Measurements from ENCODE around the gene SLAMF7.

GRCh38 chr1:160721473-160721872 is 17.6 kb upstream of the SLAMF7 start:
- TF ChIP-seq CTCF (IDR thresholded peaks at IDR 0.05; ENCODE audit: low read depth, low read length, missing input control) = no peak
- no peak for TF ChIP-seq MAX (IDR thresholded peaks at IDR 0.05)
- no peak for TF ChIP-seq REST (IDR thresholded peaks at IDR 0.05)
- TF ChIP-seq TAF1 (conservative IDR thresholded peaks at IDR 0.05) = no peak
- no peak for TF ChIP-seq FOXA2 (IDR thresholded peaks at IDR 0.05)
- no peak for TF ChIP-seq RAD21 (IDR thresholded peaks at IDR 0.05)
- TF ChIP-seq SP1 (IDR thresholded peaks at IDR 0.05) = no peak
- no peak for TF ChIP-seq YY1 (IDR thresholded peaks at IDR 0.05)
- no peak for TF ChIP-seq JUND (IDR thresholded peaks at IDR 0.05)

All from liver (tissue), 3 donors.